Esophagus squamous epithelium (tissue), 4 donors: ENCODE measurements around the gene EDC3.
"Not testable (repeated sequence)": the region's sequence is repeated elsewhere in the genome, so short reads cannot be mapped to it uniquely, and the experiment has no call there.

Experiments
- CTCF ChIP-seq, 6 experiments: fragments of 450-650 bp in 4 of 6; fragments of 200-600 bp in 2 of 6; sonication (generic) in 2 of 6; IDR thresholded peaks; one replicate each; pipeline ENCODE4 v1.5.1; 2016 to 2019; ENCODE audit warnings: antibody characterized with exemption in 6 of 6, mild to moderate bottlenecking in 4 of 6, moderate library complexity in 4 of 6
- POLR2A ChIP-seq, 4 donors: fragments of 450-650 bp; IDR thresholded peaks; one replicate each; pipeline ENCODE4 v1.6.1; 2017; ENCODE audit warnings: antibody characterized with exemption in 4 of 4, mild to moderate bottlenecking in 4 of 4, moderate library complexity in 3 of 4

- TF ChIP-seq CTCF, POLR2A (IDR thresholded peaks at IDR 0.05): not testable (repeated sequence)
These were observed 66.1 kb downstream of the EDC3 start for GRCh38 chr15:74629696-74630095.
